ENCODE measurements around the gene SHKBP1.

The SHKBP1 gene

DNA sequence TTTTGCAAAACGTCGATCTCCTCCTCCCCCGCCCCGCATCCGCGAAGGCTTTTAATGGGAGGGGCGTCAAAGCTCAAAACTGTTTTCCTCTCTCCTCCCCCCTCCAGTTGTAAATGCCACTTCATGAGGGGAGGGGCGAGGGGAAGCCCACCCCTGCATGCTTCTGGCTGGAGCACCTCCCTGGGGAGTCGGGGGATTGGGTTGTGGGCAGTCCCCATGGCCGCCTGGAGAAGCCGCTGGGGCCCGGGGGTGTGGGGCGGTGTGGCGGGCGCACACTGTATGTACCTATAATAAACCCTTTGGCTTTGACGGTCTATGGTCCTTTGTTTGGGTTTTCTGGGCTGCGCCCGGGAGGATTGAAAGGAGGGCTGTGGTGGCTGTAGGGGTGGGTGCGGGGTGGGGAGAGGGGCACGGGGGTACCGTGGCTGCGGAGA, 505 bp upstream of the SHKBP1 start:
- Histone ChIP-seq H3K4me1 (peaks cover 46 to 80% (median 75%) of the 10 kb centered on the region in 10 experiments), H3K9ac (peak overlapping the region; percentile 72 to 90 (median 88)), H3K4me3 (peak overlapping the region; percentile 70 to 90 (median 82)), H3K9me3 (replicated peaks in 1 of 11) (no peaks in the 10 kb centered on the region), H3K4me2 (peak overlapping the region; percentile 83 to 100 (median 93)), H3K27me3 (no peaks in the 10 kb centered on the region), H4K20me1 (peaks cover 0 to 7% (median 0%) of the 10 kb centered on the region in 11 experiments; a peak in 2 of 22 replicates), H3K27ac (peak overlapping the region; percentile 49 to 97 (median 91); a peak in 20 of 22 replicates), H3K36me3 (peaks cover 11 to 32% (median 23%) of the 10 kb centered on the region in 11 experiments)
- no peak for TF ChIP-seq Cebpa-rat (IDR thresholded peaks at IDR 0.05)

DNA sequence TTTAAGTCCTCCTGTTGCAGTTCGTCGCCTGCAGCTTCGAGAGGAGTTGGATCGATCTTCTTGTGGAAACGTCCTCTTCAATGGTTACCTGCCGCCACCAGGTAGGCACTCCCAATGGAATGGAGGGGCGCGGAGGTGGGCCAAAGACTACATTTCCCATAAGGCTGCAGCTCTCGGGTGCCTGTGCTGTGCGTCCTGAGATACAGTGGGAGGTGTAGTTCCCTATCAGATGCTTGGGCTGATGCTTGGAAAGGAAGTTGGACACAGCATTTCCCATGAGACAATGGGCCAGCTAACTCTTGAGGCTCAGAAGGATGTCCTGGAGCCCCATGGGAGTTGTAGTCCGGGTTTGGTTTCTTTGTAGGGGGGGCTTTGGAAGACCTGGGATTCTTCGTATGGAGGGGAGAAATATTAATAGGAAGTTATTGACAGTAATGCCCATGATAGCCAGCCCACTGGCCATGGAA, 1.8 kb downstream of the SHKBP1 start:
- peaks cover 34 to 54% (median 42%) of the 10 kb centered on the region in 11 experiments for H3K36me3 ChIP-seq
- H3K27ac ChIP-seq, result peak overlapping the region in 9 of 11 experiments; percentile 82 to 97 (median 90); a peak in 19 of 22 replicates
- H3K4me2 ChIP-seq, result peak overlapping the region; percentile 76 to 99 (median 97)
- H4K20me1 ChIP-seq, result peaks cover 0 to 7% (median 0%) of the 10 kb centered on the region in 11 experiments; a peak in 2 of 22 replicates
- peaks cover 69 to 88% (median 85%) of the 10 kb centered on the region in 10 experiments for H3K4me1 ChIP-seq
- H3K9ac ChIP-seq, result peak overlapping the region in 10 of 11 experiments; percentile 26 to 90 (median 88); a peak in 14 of 22 replicates
- H3K9me3 ChIP-seq (replicated peaks in 1 of 11), result no peaks in the 10 kb centered on the region
- no peaks in the 10 kb centered on the region for H3K27me3 ChIP-seq
- no peak for TF ChIP-seq Cebpa-rat (IDR thresholded peaks at IDR 0.05)
- peak overlapping the region; percentile 70 to 90 (median 82); a peak in 18 of 20 replicates for H3K4me3 ChIP-seq

GRCh38 chr19:40580619-40581018, 3.9 kb downstream of the SHKBP1 start:
- Histone ChIP-seq H4K20me1 (peaks cover 0 to 7% (median 0%) of the 10 kb centered on the region in 11 experiments; a peak in 2 of 22 replicates), H3K4me3 (peak overlapping the region in 8 of 10 experiments; percentile 17 to 86 (median 57); a peak in 14 of 20 replicates), H3K4me1 (peaks cover 87 to 91% (median 89%) of the 10 kb centered on the region in 10 experiments), H3K27me3 (no peaks in the 10 kb centered on the region), H3K36me3 (peaks cover 45 to 75% (median 59%) of the 10 kb centered on the region in 11 experiments), H3K27ac (peak overlapping the region; percentile 36 to 97 (median 88)), H3K9ac (peak overlapping the region; percentile 22 to 87 (median 80)), H3K9me3 (replicated peaks in 1 of 11) (no peaks in the 10 kb centered on the region), H3K4me2 (peak overlapping the region; percentile 76 to 99 (median 97))
- TF ChIP-seq Cebpa-rat (IDR thresholded peaks at IDR 0.05), result no peak

- no peak for TF ChIP-seq Cebpa-rat (IDR thresholded peaks at IDR 0.05)
- Histone ChIP-seq H3K36me3 (peaks cover 54 to 84% (median 67%) of the 10 kb centered on the region in 11 experiments), H3K4me3 (peak overlapping the region in 3 of 10 experiments; percentile 59 to 86 (median 68); a peak in 6 of 20 replicates), H3K4me1 (peaks cover 89 to 95% (median 92%) of the 10 kb centered on the region in 10 experiments), H3K9ac (peak overlapping the region in 9 of 11 experiments; percentile 45 to 85 (median 80); a peak in 14 of 22 replicates), H3K27ac (peak overlapping the region in 9 of 11 experiments; percentile 82 to 97 (median 90); a peak in 17 of 22 replicates), H3K4me2 (peak overlapping the region in 10 of 11 experiments; percentile 87 to 99 (median 97); a peak in 19 of 22 replicates), H3K27me3 (no peaks in the 10 kb centered on the region), H4K20me1 (peaks cover 0 to 7% (median 0%) of the 10 kb centered on the region in 11 experiments; a peak in 2 of 22 replicates), H3K9me3 (replicated peaks in 1 of 11) (no peaks in the 10 kb centered on the region)
These were observed 4.9 kb downstream of the SHKBP1 start for GRCh38 chr19:40581531-40581930.

GRCh38 chr19:40582467-40582866, 5.8 kb downstream of the SHKBP1 start:
- no peak for TF ChIP-seq Cebpa-rat (IDR thresholded peaks at IDR 0.05)
- Histone ChIP-seq H3K9ac (peak overlapping the region; percentile 45 to 85 (median 79); a peak in 20 of 22 replicates), H3K36me3 (peaks cover 63 to 94% (median 76%) of the 10 kb centered on the region in 11 experiments)

GRCh38 chr19:40583283-40583682, 6.6 kb downstream of the SHKBP1 start:
- H3K36me3 ChIP-seq, result peaks cover 69 to 95% (median 79%) of the 10 kb centered on the region in 11 experiments
- H3K4me2 ChIP-seq, result peak overlapping the region; percentile 58 to 99 (median 97)
- H3K9ac ChIP-seq, result peak overlapping the region; percentile 45 to 85 (median 79); a peak in 19 of 22 replicates
- H3K4me3 ChIP-seq, result peak overlapping the region in 8 of 10 experiments; percentile 10 to 68 (median 41); a peak in 13 of 20 replicates
- no peak for TF ChIP-seq Cebpa-rat (IDR thresholded peaks at IDR 0.05)
- peaks cover 0 to 7% (median 0%) of the 10 kb centered on the region in 11 experiments; a peak in 5 of 22 replicates for H4K20me1 ChIP-seq
- H3K27ac ChIP-seq, result peak overlapping the region in 9 of 11 experiments; percentile 82 to 97 (median 90); a peak in 18 of 22 replicates
- H3K9me3 ChIP-seq (replicated peaks in 1 of 11), result no peaks in the 10 kb centered on the region
- peaks cover 77 to 100% (median 96%) of the 10 kb centered on the region in 10 experiments for H3K4me1 ChIP-seq
- H3K27me3 ChIP-seq, result no peaks in the 10 kb centered on the region

More at GRCh38 chr19:40582467-40582866, 5.8 kb downstream of the SHKBP1 start:
- Histone ChIP-seq H3K9me3 (replicated peaks in 1 of 11) (no peaks in the 10 kb centered on the region), H4K20me1 (peaks cover 0 to 7% (median 0%) of the 10 kb centered on the region in 11 experiments; a peak in 2 of 22 replicates), H3K4me2 (peak overlapping the region; percentile 58 to 99 (median 97)), H3K27me3 (no peaks in the 10 kb centered on the region), H3K4me1 (peaks cover 85 to 100% (median 99%) of the 10 kb centered on the region in 10 experiments), H3K4me3 (peak overlapping the region in 5 of 10 experiments; percentile 33 to 68 (median 51); a peak in 10 of 20 replicates), H3K27ac (peak overlapping the region in 10 of 11 experiments; percentile 28 to 97 (median 89); a peak in 19 of 22 replicates)

DNA sequence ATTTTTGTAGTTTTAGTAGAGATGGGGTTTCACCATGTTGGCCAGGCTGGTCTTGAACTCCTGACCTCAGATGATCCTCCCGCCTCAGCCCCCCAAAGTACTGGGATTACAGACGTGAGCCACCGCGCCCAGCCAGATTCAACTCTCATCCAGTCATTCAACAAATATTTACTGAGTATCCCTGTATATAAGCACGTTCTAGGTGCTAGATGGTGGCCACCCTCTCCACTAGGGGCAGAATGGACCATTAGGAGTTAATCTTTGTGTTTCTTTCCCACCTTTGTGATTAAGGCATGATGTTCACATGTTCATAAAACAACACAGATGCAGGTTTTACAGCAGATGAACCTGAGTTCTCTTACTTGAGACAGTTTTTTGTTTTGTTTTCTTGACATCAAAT, 7.3 kb downstream of the SHKBP1 start:
- Histone ChIP-seq H3K9ac (peak overlapping the region in 9 of 11 experiments; percentile 51 to 85 (median 80); a peak in 14 of 22 replicates), H3K4me2 (peak overlapping the region in 10 of 11 experiments; percentile 87 to 99 (median 97); a peak in 20 of 22 replicates), H3K36me3 (peaks cover 72 to 95% (median 85%) of the 10 kb centered on the region in 11 experiments), H3K9me3 (replicated peaks in 1 of 11) (no peaks in the 10 kb centered on the region), H3K27me3 (no peaks in the 10 kb centered on the region), H3K27ac (peak overlapping the region in 9 of 11 experiments; percentile 82 to 97 (median 90); a peak in 16 of 22 replicates), H3K4me1 (peaks cover 70 to 100% (median 91%) of the 10 kb centered on the region in 10 experiments), H3K4me3 (peak overlapping the region in 5 of 10 experiments; percentile 33 to 68 (median 51); a peak in 6 of 20 replicates), H4K20me1 (peaks cover 0 to 10% (median 3%) of the 10 kb centered on the region in 11 experiments; a peak in 6 of 22 replicates)
- TF ChIP-seq Cebpa-rat (IDR thresholded peaks at IDR 0.05), result no peak

DNA sequence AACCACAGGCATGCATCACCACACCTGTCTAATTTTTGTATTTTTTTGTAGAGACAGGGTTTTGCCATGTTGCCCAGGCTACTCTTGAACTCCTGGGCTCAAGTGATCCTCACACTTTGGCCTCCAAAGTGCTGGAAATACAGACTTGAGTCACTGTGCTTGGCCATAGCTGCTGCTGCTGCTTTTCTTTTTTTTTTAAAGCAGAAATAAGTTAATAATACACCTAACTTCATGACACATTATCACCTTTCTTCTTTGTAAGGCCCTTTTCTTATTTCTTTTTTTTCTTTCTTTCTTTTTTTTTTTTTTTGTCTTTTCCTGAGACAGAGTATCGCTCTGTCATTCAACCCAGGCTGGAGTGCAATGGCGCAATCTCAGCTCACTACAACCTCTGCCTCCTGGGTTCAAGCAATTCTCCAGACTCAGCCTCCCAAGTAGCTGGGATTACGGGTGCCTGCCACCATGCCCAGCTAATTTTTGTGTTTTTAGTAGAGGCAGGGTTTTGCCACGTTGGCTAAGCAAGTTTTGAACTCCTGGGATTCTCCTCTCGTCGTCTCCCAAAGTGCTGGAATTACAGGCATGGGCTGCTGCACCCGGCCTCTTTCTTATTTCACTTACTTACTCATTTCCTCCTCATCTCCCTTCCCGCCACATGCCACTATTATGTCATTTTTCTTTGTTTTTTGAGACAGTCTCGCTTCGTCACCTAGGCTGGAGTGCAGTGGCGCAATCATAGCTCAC, 8.7 kb downstream of the SHKBP1 start:
- Histone ChIP-seq H3K27ac (peak overlapping the region in 10 of 11 experiments; percentile 33 to 97 (median 89); a peak in 20 of 22 replicates), H3K4me2 (peak overlapping the region; percentile 69 to 99 (median 97); a peak in 21 of 22 replicates), H4K20me1 (peaks cover 0 to 19% (median 4%) of the 10 kb centered on the region in 11 experiments; a peak in 8 of 22 replicates), H3K4me3 (peak overlapping the region in 3 of 10 experiments; percentile 17 to 51 (median 19); a peak in 3 of 20 replicates), H3K9me3 (replicated peaks in 1 of 11) (no peaks in the 10 kb centered on the region), H3K4me1 (peaks cover 56 to 91% (median 77%) of the 10 kb centered on the region in 10 experiments), H3K36me3 (peaks cover 77 to 96% (median 89%) of the 10 kb centered on the region in 11 experiments), H3K9ac (peak overlapping the region; percentile 3 to 85 (median 45); a peak in 17 of 22 replicates), H3K27me3 (no peaks in the 10 kb centered on the region)
- peak in 9 of 11 experiments; percentile 45 to 84 (median 79); a peak in 15 of 22 replicates for TF ChIP-seq Cebpa-rat (IDR thresholded peaks at IDR 0.05)

Measured in BLaER1 treated with 17β-estradiol and CSF1 and Interleukin-3, amounts not matched to agents 10 nM and 100 nM (cell line).